GM12801 (cell line): Measurements from ENCODE around the gene VPS13D.

ENCODE experiments used
- TF ChIP-seq, protein P1 (sequence below): IDR thresholded peaks from one replicate; pipeline ENCODE4 v1.5.1; 2011; ENCODE audit warnings: control low read depth; ENCODE audit not compliant: insufficient read length; ENCODE audit errors: extremely low read depth

The VPS13D gene

DNA sequence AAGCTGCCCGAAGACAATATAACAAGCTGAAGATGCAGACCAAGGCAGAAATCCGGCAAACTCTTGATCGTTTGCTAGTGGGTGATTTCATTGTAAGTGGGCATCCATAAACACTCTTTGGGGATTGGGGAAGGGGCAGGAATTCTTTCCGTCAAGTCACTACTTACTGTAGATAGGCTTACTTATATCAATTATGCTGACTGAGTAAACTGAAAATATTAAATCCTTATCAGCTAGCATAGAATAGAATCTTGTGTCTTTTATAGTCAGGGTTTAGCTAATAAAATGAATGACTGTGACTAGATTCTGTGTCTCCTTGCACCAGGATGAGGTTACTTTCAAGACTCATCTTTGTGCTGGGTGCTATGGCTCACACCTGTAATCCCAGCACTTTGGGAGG, 41.2 kb downstream of the VPS13D start:
- TF ChIP-seq, protein P1, sequence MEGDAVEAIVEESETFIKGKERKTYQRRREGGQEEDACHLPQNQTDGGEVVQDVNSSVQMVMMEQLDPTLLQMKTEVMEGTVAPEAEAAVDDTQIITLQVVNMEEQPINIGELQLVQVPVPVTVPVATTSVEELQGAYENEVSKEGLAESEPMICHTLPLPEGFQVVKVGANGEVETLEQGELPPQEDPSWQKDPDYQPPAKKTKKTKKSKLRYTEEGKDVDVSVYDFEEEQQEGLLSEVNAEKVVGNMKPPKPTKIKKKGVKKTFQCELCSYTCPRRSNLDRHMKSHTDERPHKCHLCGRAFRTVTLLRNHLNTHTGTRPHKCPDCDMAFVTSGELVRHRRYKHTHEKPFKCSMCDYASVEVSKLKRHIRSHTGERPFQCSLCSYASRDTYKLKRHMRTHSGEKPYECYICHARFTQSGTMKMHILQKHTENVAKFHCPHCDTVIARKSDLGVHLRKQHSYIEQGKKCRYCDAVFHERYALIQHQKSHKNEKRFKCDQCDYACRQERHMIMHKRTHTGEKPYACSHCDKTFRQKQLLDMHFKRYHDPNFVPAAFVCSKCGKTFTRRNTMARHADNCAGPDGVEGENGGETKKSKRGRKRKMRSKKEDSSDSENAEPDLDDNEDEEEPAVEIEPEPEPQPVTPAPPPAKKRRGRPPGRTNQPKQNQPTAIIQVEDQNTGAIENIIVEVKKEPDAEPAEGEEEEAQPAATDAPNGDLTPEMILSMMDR, result no peak

DNA sequence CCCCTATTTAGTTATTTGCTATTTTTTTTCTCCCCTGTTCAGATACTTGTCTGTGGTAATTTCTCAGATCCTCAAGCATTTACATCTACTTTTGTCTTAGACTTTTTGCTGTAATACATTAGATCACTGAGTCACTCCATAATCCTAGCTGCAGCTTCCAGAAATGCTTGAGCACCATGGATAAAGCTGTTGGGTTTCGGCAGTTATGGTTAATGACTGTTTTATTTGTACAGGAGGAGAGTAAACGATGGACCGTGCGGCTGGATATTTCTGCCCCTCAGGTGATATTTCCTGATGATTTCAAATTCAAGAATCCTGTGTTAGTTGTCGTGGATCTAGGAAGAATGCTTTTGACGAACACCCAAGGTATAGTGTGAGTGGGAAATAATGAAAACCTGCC, 42.9 kb downstream of the VPS13D start:
- TF ChIP-seq, protein P1, result no peak

DNA sequence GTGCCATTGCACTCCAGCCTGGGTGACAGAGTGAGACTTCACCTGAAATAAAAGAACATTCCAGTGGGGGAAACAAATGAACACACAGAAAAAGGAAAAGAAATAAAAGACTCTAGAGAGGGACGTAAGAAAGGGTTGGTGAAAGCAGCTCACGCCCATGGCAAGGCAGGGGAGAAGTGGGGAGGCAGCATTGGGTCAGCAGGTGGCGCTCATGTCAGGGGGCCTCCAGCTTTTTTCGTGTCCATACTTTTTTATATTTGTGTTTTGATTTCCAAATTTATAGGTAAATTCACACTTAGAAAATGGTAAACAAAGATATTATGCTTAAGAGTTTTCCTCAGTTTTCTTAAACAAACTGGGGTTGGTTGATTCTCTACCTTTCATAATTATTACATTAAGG, 45.5 kb downstream of the VPS13D start:
- TF ChIP-seq, protein P1, result no peak

DNA sequence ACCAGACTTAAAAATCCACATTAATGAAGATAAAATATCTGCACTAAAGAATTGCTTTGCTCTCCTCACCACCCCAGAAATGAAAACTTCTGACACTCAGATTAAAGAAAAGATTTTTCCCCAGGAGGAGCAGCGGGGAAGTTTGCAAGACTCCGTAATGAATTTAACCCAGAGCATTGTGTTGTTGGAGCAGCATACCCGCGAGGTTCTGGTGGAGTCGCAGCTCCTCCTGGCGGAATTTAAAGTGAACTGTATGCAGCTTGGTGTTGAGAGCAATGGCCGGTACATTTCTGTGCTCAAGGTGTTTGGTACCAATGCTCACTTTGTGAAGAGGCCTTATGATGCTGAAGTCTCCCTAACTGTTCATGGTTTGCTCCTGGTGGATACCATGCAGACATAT, 46.4 kb downstream of the VPS13D start:
- TF ChIP-seq, protein P1, result no peak

DNA sequence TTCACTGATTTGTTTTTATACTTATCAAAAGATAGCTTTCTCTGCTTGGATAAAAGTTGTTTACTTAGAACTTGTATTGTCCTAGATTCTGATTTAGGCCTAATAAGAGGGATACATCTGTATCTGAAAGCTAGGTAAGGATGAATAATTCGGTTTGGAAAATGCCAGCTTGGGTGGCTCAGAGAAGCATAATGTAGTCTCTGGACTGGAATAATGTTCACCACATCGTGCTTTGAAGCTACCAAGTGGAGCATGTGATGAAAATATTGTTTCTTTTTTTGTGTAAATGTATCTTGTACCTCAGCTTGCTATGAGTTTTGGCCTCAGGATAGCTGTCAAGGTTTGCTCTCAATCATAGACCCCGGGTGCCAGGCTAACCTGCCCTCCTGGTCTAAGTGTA, 49.2 kb downstream of the VPS13D start:
- TF ChIP-seq, protein P1, result no peak

DNA sequence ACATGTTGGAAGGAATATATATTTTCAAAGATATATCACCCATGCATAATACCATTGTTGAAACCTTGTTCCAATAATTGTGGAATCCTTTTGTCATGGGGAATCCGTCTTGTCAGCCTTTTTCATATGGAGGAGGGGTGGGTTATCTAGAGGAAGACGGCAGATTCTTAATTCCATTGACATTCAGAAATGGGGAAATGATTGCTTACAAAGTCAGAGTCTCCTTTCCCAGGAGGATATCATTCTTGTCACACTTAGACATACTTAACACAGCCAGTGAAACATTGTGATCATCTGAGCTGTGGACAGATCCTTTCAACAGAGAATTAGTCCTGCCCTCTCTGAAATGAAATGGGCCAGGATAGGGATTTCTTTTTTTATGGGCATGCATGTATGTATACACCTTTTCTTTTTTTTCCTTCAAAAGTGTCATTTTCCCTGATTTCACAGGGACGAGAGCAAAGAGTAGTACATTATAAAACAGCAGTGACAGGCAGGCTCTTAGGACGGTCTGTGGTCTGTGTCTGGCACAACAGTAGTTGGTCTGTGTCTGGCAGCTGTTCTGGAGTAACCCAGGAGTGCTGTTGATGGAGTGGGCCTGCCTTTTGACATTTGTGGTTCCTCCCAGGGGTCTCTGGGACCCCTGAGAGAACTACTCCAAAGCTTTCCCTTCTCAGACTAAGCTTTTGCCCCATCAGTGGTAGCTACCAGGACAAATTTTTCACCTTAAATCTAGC, 50.1 kb downstream of the VPS13D start:
- TF ChIP-seq, protein P1, result no peak

DNA sequence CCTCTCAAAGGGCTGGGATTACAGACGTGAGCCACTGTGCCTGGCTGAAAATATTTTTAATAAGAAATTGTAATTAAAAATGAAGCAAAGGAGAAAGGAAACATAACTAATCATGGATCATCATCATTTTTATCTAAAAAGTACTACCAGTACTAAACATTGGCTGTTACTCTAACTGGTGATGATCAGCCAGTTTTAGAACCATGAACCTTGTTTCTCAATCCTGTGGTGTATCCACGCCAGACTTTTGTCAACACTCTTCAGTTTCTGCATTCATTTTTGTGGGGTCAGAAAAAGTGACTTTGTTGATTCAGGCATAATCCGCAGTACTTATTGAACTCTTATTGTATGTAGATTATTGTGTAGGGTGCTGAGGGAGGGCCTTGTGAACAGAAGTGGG, 52.3 kb downstream of the VPS13D start:
- TF ChIP-seq, protein P1, result no peak

DNA sequence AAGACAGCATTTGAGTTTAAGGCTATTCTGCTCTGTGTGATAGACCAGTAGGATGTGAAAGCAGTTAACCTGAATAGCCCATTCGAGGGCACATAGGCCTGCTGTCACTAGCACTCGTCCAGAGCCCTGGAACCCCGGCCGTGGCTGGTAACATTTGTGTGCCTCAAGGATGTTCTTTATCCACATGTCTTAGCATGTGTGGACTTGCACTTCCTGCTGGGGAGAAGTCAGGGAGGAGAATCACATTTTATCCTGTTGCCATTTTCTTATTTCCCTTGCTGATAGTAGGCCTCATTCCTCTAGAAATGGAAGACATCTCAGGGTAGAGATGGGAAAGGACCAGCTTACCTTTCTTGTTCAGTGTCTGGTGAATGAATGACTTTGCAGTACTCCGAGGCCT, 54.7 kb downstream of the VPS13D start:
- TF ChIP-seq, protein P1, result no peak
